SK-N-SH (cell line): Measurements from ENCODE around the gene GFPT2. TPM values are rescaled to one million over a fixed set of nuclear protein-coding genes. Genes with fewer than 3 reads are reported as not detected.

Experiments used
- CTCF ChIA-PET: fragments of 300-600, 350-600 bp; formaldehyde crosslinking; extraction: SDS; loops from one replicate; lab custom pipeline; 2021; lab: Yijun Ruan, JAX
- POLR2A ChIA-PET: fragments of 350-600 bp; sonication (Branson Sonifier 250); formaldehyde crosslinking; extraction: SDS; loops from one replicate; lab custom pipeline; 2020; ENCODE audit warnings: antibody characterized with exemption, inconsistent platforms; lab: Yijun Ruan, JAX
- DNase-seq: peaks from one replicate; pipeline ENCODE4 v3.0.0; 2012
- H2AFZ ChIP-seq: fragments of 200-600 bp; sonication (generic); 2 replicates; pipeline ENCODE4 v1.8.1; 2016; ENCODE audit warnings: antibody characterized with exemption, mild to moderate bottlenecking, low read depth
- H3F3A ChIP-seq: fragments of 200-600 bp; sonication (generic); replicated peaks from 2 replicates; pipeline ENCODE3; 2016; ENCODE audit warnings: antibody characterized with exemption, mild to moderate bottlenecking; ENCODE audit not compliant: insufficient read depth
- H3K27ac ChIP-seq, 2 experiments: fragments of 200-500 bp in 1 of 2; fragments of 200-600 bp in 1 of 2; sonication (Bioruptor generic) in 1 of 2; sonication (generic), shearing (Covaris generic) in 1 of 2; 2 replicates each; pipeline versions ENCODE4 v1.5.1 to v1.6.1; 2014 to 2016; ENCODE audit warnings: low read depth in 2 of 2, inconsistent platforms in 1 of 2, low read length in 1 of 2, mild to moderate bottlenecking in 1 of 2, mixed read lengths in 1 of 2
- H3K27me3 ChIP-seq: fragments of 200-600 bp; sonication (generic), shearing (Covaris generic); 2 replicates; pipeline ENCODE4 v1.6.1; 2016; ENCODE audit warnings: mixed run types; ENCODE audit not compliant: insufficient read depth
- H3K36me3 ChIP-seq, 2 experiments: fragments of 200-500 bp in 1 of 2; fragments of 200-600 bp in 1 of 2; sonication (Bioruptor generic) in 1 of 2; sonication (generic) in 1 of 2; replicated peaks in 1 of 2; 2 replicates each; pipeline versions ENCODE3 to v1.5.1; 2014 to 2016; ENCODE audit warnings: low read length in 1 of 2, mild to moderate bottlenecking in 1 of 2; ENCODE audit not compliant: insufficient read depth in 2 of 2, control insufficient read depth in 1 of 2
- H3K4me1 ChIP-seq, 2 experiments: fragments of 200-500 bp in 1 of 2; fragments of 200-600 bp in 1 of 2; sonication (Bioruptor generic) in 1 of 2; sonication (generic), shearing (Covaris generic) in 1 of 2; 2 replicates each; pipeline versions ENCODE4 v1.5.1 to v1.6.1; 2014 to 2016; ENCODE audit warnings: low read depth in 1 of 2, low read length in 1 of 2, mixed run types in 1 of 2; ENCODE audit not compliant: insufficient read depth in 2 of 2, control insufficient read depth in 1 of 2
- H3K4me2 ChIP-seq: fragments of 200-600 bp; sonication (generic), shearing (Covaris generic); 2 replicates; pipeline ENCODE4 v1.6.1; 2017; ENCODE audit warnings: mixed run types
- H3K4me3 ChIP-seq, 2 experiments: fragments of 200-500 bp in 1 of 2; fragments of 200-600 bp in 1 of 2; sonication (Bioruptor generic) in 1 of 2; sonication (generic), shearing (Covaris generic) in 1 of 2; 2 replicates each; pipeline versions ENCODE4 v1.5.1 to v1.8.1; 2014 to 2016; ENCODE audit warnings: low read depth in 2 of 2, inconsistent platforms in 1 of 2, low read length in 1 of 2, mild to moderate bottlenecking in 1 of 2, mixed read lengths in 1 of 2, moderate library complexity in 1 of 2
- H3K79me2 ChIP-seq: fragments of 200-600 bp; sonication (generic); 2 replicates; pipeline ENCODE4 v1.8.1; 2017; ENCODE audit warnings: mild to moderate bottlenecking; ENCODE audit not compliant: insufficient read depth
- H3K9ac ChIP-seq: fragments of 200-600 bp; sonication (generic); 2 replicates; pipeline ENCODE4 v1.6.1; 2017; ENCODE audit warnings: mixed run types
- H3K9me2 ChIP-seq: fragments of 200-600 bp; sonication (generic); 2 replicates; pipeline ENCODE4 v1.6.1; 2017; ENCODE audit warnings: mixed run types
- H3K9me3 ChIP-seq: fragments of 200-600 bp; sonication (generic); 2 replicates; pipeline ENCODE4 v1.6.1; 2017; ENCODE audit warnings: mixed run types, mild to moderate bottlenecking, moderate library complexity
- H4K20me1 ChIP-seq: fragments of 200-600 bp; sonication (generic); 2 replicates; pipeline ENCODE4 v1.6.1; 2017; ENCODE audit warnings: mild to moderate bottlenecking, mixed run types; ENCODE audit not compliant: insufficient read depth
- CHD2 ChIP-seq: fragments of 150-350 bp; IDR thresholded peaks from 2 replicates; pipeline ENCODE4 v1.6.1; 2018; ENCODE audit warnings: low read length; ENCODE audit not compliant: partially characterized antibody
- EP300 ChIP-seq, 2 experiments: IDR thresholded peaks; 2 replicates each; pipeline versions ENCODE4 v1.4.0 to v1.6.1; 2012; ENCODE audit warnings: borderline replicate concordance in 1 of 2, low read depth in 1 of 2, low read length in 1 of 2
- FOSL2 ChIP-seq: IDR thresholded peaks from 2 replicates; pipeline ENCODE4 v1.4.0; 2012; ENCODE audit warnings: low read depth, mild to moderate bottlenecking, moderate library complexity, borderline replicate concordance
- GABPA ChIP-seq: IDR thresholded peaks from 2 replicates; pipeline ENCODE4 v1.4.0; 2012; ENCODE audit warnings: low read depth, mild to moderate bottlenecking
- MEF2A ChIP-seq: IDR thresholded peaks from 2 replicates; pipeline ENCODE4 v1.4.0; 2012; ENCODE audit warnings: low read depth, borderline replicate concordance
- RAD21 ChIP-seq: IDR thresholded peaks from 2 replicates; pipeline ENCODE4 v1.6.1; 2012; ENCODE audit warnings: mild to moderate bottlenecking, low read length
- RCOR1 ChIP-seq: fragments of 150-350 bp; IDR thresholded peaks from 2 replicates; pipeline ENCODE4 v1.6.1; 2017; ENCODE audit warnings: antibody characterized with exemption, low read length
- RXRA ChIP-seq: IDR thresholded peaks from 2 replicates; pipeline ENCODE4 v1.4.0; 2012; ENCODE audit warnings: low read depth, mild to moderate bottlenecking, borderline replicate concordance
- SMC3 ChIP-seq: IDR thresholded peaks from 2 replicates; pipeline ENCODE4 v1.6.1; 2012; ENCODE audit warnings: low read depth, low read length, improper control_type of control experiment
- TCF12 ChIP-seq: IDR thresholded peaks from 2 replicates; pipeline ENCODE4 v1.4.0; 2012
- TEAD4 ChIP-seq: IDR thresholded peaks from 2 replicates; pipeline ENCODE4 v1.4.0; 2012; ENCODE audit warnings: mild to moderate bottlenecking, borderline replicate concordance; ENCODE audit not compliant: insufficient read depth
- WGBS: methylation state at CpG from one replicate; pipeline ENCODE4 v1.1.6; 2017; ENCODE audit warnings: low lambda C conversion rate; 5-methylcytosine and 5-hydroxymethylcytosine counted together
- polyA plus RNA-seq, 3 experiments: library from polyadenylated mRNA; depleted of rRNA; stranded (reverse); fragments of >200 nt; gene quantifications; 2 replicates each; pipeline ENCODE4 v1.2.3, GENCODE V29; 2012
- TF ChIP-seq, protein P1 (sequence below): fragments of 150-350 bp; IDR thresholded peaks from 2 replicates; pipeline ENCODE4 v1.6.1; 2017; ENCODE audit warnings: antibody characterized with exemption, low read length, low read depth, borderline replicate concordance
- TF ChIP-seq, protein P2 (sequence below): IDR thresholded peaks from 2 replicates; pipeline ENCODE4 v1.6.1; 2012; ENCODE audit warnings: mild to moderate bottlenecking, low read depth, low read length, moderate library complexity
- TF ChIP-seq, protein P3 (sequence below): fragments of 150-350 bp; IDR thresholded peaks from 2 replicates; pipeline ENCODE4 v1.6.1; 2016; ENCODE audit warnings: mild to moderate bottlenecking, low read depth, low read length
- TF ChIP-seq, protein P4 (sequence below): IDR thresholded peaks from 2 replicates; pipeline ENCODE4 v1.4.0; 2012; ENCODE audit warnings: low read depth, borderline replicate concordance

The GFPT2 gene
- polyA plus RNA-seq, 1 of the 3 experiments (the other 2 are of a cell fraction): 8.1 TPM

- Histone ChIP-seq H3K27ac (no peak overlapping the region), H3K4me3 (no peak overlapping the region), H3K79me2 (no peaks in the 10 kb centered on the region), H3K27me3 (peaks cover 12% of the 10 kb centered on the region; the same call in 1 of the 2 replicates), H3K36me3 (no peaks in the 10 kb centered on the region), H3K9me3 (no peaks in the 10 kb centered on the region), H3F3A (no peaks in the 10 kb centered on the region), H3K4me1 (peaks cover 0 to 6% of the 10 kb centered on the region in 2 experiments; a peak in 1 of 4 replicates), H3K9me2 (no peaks in the 10 kb centered on the region), H3K9ac (no peak overlapping the region), H2AFZ (no peak overlapping the region), H3K4me2 (no peak overlapping the region), H4K20me1 (no peaks in the 10 kb centered on the region)
- TF ChIP-seq TEAD4: no peak
- no peak for TF ChIP-seq FOSL2
- TF ChIP-seq, protein P1, sequence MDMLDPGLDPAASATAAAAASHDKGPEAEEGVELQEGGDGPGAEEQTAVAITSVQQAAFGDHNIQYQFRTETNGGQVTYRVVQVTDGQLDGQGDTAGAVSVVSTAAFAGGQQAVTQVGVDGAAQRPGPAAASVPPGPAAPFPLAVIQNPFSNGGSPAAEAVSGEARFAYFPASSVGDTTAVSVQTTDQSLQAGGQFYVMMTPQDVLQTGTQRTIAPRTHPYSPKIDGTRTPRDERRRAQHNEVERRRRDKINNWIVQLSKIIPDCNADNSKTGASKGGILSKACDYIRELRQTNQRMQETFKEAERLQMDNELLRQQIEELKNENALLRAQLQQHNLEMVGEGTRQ: no peak
- TF ChIP-seq, protein P2, sequence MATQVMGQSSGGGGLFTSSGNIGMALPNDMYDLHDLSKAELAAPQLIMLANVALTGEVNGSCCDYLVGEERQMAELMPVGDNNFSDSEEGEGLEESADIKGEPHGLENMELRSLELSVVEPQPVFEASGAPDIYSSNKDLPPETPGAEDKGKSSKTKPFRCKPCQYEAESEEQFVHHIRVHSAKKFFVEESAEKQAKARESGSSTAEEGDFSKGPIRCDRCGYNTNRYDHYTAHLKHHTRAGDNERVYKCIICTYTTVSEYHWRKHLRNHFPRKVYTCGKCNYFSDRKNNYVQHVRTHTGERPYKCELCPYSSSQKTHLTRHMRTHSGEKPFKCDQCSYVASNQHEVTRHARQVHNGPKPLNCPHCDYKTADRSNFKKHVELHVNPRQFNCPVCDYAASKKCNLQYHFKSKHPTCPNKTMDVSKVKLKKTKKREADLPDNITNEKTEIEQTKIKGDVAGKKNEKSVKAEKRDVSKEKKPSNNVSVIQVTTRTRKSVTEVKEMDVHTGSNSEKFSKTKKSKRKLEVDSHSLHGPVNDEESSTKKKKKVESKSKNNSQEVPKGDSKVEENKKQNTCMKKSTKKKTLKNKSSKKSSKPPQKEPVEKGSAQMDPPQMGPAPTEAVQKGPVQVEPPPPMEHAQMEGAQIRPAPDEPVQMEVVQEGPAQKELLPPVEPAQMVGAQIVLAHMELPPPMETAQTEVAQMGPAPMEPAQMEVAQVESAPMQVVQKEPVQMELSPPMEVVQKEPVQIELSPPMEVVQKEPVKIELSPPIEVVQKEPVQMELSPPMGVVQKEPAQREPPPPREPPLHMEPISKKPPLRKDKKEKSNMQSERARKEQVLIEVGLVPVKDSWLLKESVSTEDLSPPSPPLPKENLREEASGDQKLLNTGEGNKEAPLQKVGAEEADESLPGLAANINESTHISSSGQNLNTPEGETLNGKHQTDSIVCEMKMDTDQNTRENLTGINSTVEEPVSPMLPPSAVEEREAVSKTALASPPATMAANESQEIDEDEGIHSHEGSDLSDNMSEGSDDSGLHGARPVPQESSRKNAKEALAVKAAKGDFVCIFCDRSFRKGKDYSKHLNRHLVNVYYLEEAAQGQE: no peak
- TF ChIP-seq, protein P3, sequence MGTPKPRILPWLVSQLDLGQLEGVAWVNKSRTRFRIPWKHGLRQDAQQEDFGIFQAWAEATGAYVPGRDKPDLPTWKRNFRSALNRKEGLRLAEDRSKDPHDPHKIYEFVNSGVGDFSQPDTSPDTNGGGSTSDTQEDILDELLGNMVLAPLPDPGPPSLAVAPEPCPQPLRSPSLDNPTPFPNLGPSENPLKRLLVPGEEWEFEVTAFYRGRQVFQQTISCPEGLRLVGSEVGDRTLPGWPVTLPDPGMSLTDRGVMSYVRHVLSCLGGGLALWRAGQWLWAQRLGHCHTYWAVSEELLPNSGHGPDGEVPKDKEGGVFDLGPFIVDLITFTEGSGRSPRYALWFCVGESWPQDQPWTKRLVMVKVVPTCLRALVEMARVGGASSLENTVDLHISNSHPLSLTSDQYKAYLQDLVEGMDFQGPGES: no peak
- no peak for TF ChIP-seq EP300 (IDR thresholded peaks at IDR 0.05; ENCODE audit: borderline replicate concordance in 1 of 2, low read depth in 1 of 2, low read length in 1 of 2)
- no peak for TF ChIP-seq GABPA
- no peak for TF ChIP-seq RAD21
- TF ChIP-seq MEF2A: no peak
- TF ChIP-seq SMC3: no peak
- no peak for TF ChIP-seq RXRA
- no peak for TF ChIP-seq TCF12
- TF ChIP-seq, protein P4, sequence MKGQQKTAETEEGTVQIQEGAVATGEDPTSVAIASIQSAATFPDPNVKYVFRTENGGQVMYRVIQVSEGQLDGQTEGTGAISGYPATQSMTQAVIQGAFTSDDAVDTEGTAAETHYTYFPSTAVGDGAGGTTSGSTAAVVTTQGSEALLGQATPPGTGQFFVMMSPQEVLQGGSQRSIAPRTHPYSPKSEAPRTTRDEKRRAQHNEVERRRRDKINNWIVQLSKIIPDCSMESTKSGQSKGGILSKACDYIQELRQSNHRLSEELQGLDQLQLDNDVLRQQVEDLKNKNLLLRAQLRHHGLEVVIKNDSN: no peak
- no peak for TF ChIP-seq RCOR1
- no peak for TF ChIP-seq CHD2
- ChIA-PET CTCF (interaction anchor here (2.1 kb wide), 1 partner anchor 30 kb away, joined by 9 read pairs; no protein-coding TSS in a partner anchor), POLR2A (no interaction called here)
- no peak for DNase-seq
- WGBS: 61% methylated on average over 6 of the region's 6 CpGs
Measured at GRCh38 chr5:180358179-180358578, 5.0 kb upstream of the GFPT2 start.
